Stomach (tissue), 9 donors: ENCODE results near the gene PRR5L. TPM values are rescaled to one million over a fixed set of nuclear protein-coding genes. Genes with fewer than 3 reads are reported as not detected.
A peak's percentile ranks its signal among the peaks of the same experiment; 100 is the strongest.

Source experiments
- DNase-seq, 2 donors: peaks; one replicate each; pipeline versions ENCODE4 v3.0.0 to v3.0.0-alpha.2; 2013 to 2019
- H3K27ac ChIP-seq, 5 donors: fragments of 200-600 bp in 4 of 5; sonication (generic) in 4 of 5; one replicate each; pipeline ENCODE4 v1.5.1; 2013 to 2019; ENCODE audit warnings: mild to moderate bottlenecking in 1 of 5, moderate library complexity in 1 of 5
- H3K27me3 ChIP-seq, 3 donors: fragments of 200-600 bp; sonication (generic); one replicate each; pipeline ENCODE4 v1.5.1; 2017 to 2019; ENCODE audit warnings: mixed run types in 1 of 3
- H3K36me3 ChIP-seq, 4 donors: fragments of 200-600 bp; sonication (generic); 1 replicate in 3 of 4; 2 replicates in 1 of 4; pipeline ENCODE4 v1.5.1; 2016 to 2019
- H3K4me1 ChIP-seq, 4 donors: fragments of 200-600 bp; sonication (generic); one replicate each; pipeline ENCODE4 v1.5.1; 2016 to 2019
- H3K4me3 ChIP-seq, 4 donors: fragments of 200-600 bp; sonication (generic) in 3 of 4; one replicate each; pipeline ENCODE4 v1.5.1; 2016 to 2019; ENCODE audit warnings: mild to moderate bottlenecking in 1 of 4
- H3K9me3 ChIP-seq, 4 donors: fragments of 200-600 bp; sonication (generic); one replicate each; pipeline ENCODE4 v1.5.1; 2016 to 2019
- EP300 ChIP-seq: sonication (generic); formaldehyde crosslinking; IDR thresholded peaks from one replicate; pipeline ENCODE4 v1.6.1; 2017; ENCODE audit warnings: antibody characterized with exemption
- POLR2A ChIP-seq, 4 donors: fragments of 450-650 bp; IDR thresholded peaks; one replicate each; pipeline ENCODE4 v1.6.1; 2016; ENCODE audit warnings: antibody characterized with exemption in 4 of 4, control low read depth in 2 of 4, mild to moderate bottlenecking in 1 of 4, moderate library complexity in 1 of 4
- POLR2AphosphoS5 ChIP-seq, 3 donors: sonication (generic); formaldehyde crosslinking; IDR thresholded peaks; one replicate each; pipeline ENCODE4 v1.6.1; 2016; ENCODE audit warnings: antibody characterized with exemption in 3 of 3
- WGBS, 5 donors: extraction: QIAGEN DNeasy Blood & Tissue Kit in 3 of 5; methylation state at CpG; one replicate each; pipeline versions ENCODE4 v1.1.5 to v1.1.7; 2013 to 2018; 5-methylcytosine and 5-hydroxymethylcytosine counted together
- intact Hi-C: fragments of 100-400 bp; cut with DNase I; formaldehyde crosslinking; loops from one replicate; pipeline ENCODE4 v1.15.1; 2023; ENCODE audit warnings: low total_unique reads
- polyA plus RNA-seq, 3 donors: library from polyadenylated mRNA; stranded (reverse); fragments of 200-250 nt; gene quantifications; one replicate each; pipeline ENCODE4 v1.2.3, GENCODE V29; 2013
- total RNA-seq, 5 donors: library from RNA; depleted of rRNA; stranded (reverse); fragments of >200 nt; gene quantifications; one replicate each; pipeline versions ENCODE4 v1.1.0 to v1.2.3, GENCODE V29; 2014 to 2016
- TF ChIP-seq, protein P1 (sequence below), 7 experiments: fragments of 450-650 bp in 4 of 7; fragments of 200-600 bp in 3 of 7; sonication (generic) in 3 of 7; IDR thresholded peaks; one replicate each; pipeline ENCODE4 v1.5.1; 2016 to 2019; ENCODE audit warnings: antibody characterized with exemption in 7 of 7, control low read depth in 2 of 7, mild to moderate bottlenecking in 1 of 7
- donor health status: healthy with polysubstance abuse.
- donor health status: Bipolar disorder and iron deficiency.
- donor health status: healthy.

Gene PRR5L
- total and polyA plus RNA-seq, 8 donors: 1.4 to 274 (median 2.4) TPM; not detected in 1

DNA sequence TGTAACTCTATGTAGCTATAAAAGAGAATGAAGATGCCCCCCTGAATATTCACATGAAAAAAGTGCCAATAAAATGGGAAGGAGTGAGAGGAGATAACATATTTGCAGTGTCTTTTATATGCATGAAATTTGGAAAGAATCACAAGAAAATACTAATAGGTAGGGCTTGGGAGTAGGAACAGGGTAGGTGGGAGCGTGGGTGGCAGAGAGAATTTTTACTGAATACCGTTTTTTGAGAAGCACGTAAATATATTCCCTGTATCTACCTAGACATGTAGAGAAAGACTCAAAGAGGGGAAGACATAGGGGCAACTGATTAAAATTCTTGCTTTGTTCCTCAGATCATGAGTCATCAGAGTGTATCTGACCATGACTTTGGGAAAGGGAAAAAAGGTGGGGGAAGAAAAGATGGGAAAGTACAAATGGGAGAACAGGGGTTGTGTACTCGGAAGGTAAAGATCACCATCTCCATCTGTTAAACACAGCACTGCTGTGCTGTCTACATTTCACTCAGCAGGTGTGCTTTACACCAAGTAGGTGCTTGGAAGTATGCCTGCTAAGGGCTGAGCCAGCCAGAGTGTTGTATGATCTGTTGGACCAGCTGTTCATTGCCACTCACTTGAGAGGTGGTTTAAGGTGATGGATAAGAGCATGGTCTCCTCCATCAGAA is 16.0 kb downstream of the PRR5L start:
- no peak overlapping the region for H3K27ac ChIP-seq
- DNase-seq: no peak
- H3K4me1 ChIP-seq: no peaks in the 10 kb centered on the region
- no peak for TF ChIP-seq POLR2A (IDR thresholded peaks at IDR 0.05)
- no peak for TF ChIP-seq POLR2AphosphoS5 (IDR thresholded peaks at IDR 0.05)
- TF ChIP-seq, protein P1, sequence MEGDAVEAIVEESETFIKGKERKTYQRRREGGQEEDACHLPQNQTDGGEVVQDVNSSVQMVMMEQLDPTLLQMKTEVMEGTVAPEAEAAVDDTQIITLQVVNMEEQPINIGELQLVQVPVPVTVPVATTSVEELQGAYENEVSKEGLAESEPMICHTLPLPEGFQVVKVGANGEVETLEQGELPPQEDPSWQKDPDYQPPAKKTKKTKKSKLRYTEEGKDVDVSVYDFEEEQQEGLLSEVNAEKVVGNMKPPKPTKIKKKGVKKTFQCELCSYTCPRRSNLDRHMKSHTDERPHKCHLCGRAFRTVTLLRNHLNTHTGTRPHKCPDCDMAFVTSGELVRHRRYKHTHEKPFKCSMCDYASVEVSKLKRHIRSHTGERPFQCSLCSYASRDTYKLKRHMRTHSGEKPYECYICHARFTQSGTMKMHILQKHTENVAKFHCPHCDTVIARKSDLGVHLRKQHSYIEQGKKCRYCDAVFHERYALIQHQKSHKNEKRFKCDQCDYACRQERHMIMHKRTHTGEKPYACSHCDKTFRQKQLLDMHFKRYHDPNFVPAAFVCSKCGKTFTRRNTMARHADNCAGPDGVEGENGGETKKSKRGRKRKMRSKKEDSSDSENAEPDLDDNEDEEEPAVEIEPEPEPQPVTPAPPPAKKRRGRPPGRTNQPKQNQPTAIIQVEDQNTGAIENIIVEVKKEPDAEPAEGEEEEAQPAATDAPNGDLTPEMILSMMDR (IDR thresholded peaks at IDR 0.05): no peak
- no peak for TF ChIP-seq EP300
- H3K36me3 ChIP-seq: no peaks in the 10 kb centered on the region
- intact Hi-C loops: no loop called here
- H3K9me3 ChIP-seq: no peaks in the 10 kb centered on the region
- no peaks in the 10 kb centered on the region for H3K27me3 ChIP-seq
- H3K4me3 ChIP-seq: no peak overlapping the region
- 84 to 94% (median 88%) methylated on average over 4 of the region's 4 CpGs for WGBS, 5 donors

DNA sequence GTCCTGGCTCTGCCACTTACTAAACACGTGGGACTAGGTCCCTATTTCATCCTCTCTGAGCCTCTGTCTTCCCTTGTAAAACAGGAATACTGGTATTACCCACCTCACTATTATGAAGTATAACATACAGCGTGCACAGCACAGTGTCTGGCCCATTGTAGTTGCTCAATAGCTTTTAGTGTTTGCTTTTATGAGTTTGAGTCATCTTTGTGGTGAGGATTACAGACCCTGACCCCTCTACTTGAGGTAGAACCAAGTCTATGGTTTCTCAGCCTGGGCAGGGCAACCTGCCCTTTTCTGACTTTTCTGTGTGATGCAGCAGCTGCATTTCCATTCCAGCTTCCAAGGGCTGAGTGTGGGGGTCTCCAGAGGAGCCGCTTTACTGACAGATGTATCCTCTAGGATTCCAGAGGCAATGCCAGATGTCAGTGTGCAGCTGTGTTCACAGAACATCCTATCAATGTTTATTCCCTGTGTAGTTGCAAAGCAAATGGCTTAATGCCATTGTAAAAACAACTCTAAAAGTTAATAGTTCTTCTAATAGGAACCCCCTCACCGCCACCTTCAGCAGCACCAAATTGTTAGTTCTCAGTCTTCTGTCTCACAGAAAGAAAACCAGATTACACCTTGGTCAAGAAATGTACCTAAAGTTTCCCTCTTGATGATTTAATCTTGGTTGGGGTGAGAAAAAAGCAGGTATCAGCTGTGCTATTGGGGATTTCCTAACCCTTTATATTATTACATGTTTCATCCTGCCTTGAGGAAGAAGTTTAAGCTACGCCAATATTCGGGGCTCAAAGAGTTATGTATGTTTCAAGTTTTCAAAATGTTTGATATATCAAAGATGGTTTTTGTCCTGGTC is 16.8 kb downstream of the PRR5L start:
- TF ChIP-seq POLR2AphosphoS5 (IDR thresholded peaks at IDR 0.05) (no peak), EP300 (no peak), POLR2A (IDR thresholded peaks at IDR 0.05) (no peak)
- TF ChIP-seq, protein P1 (IDR thresholded peaks at IDR 0.05): no peak
- DNase-seq: peak in 1 of 2 donors; percentile 36
- no peaks in the 10 kb centered on the region for H3K27me3 ChIP-seq
- H3K27ac ChIP-seq: no peak overlapping the region
- no peaks in the 10 kb centered on the region for H3K9me3 ChIP-seq
- H3K4me3 ChIP-seq: no peak overlapping the region
- no peaks in the 10 kb centered on the region for H3K4me1 ChIP-seq
- intact Hi-C loops: no loop called here
- no peaks in the 10 kb centered on the region for H3K36me3 ChIP-seq
- WGBS, 5 donors: 62 to 68% (median 63%) methylated on average over 6 of the region's 6 CpGs

DNA sequence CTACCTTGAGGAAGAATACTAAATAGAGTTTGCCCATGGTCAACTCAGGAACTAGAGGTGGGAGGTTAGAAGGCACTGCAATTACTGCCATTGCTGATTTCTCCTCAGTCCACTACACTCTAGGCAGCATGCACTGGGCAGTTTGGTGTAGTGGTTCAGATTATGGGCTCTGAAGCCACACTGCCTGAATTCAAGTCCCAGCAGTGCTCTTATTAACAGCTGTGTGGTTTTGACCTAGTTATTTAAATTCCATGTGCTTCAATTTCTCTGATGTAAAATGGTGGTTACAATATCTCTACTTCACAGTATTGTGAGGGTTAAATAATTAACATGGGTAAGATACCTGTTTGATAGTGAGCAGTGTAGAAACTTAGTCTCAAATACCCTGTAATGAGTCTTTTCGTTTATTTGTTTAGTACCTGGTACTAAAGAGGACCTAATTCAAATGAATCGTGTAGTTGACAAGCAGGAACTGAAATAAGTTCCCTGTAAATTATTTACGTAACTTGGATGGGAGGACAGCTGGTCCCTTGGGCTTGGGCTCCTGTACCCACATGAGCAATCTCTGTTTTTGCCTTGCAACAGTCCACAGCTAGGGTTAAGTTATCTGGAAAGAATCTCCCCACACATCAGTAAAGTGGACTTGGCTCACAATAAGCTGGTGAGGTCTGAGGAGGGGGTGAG is 17.8 kb downstream of the PRR5L start:
- Histone ChIP-seq H3K4me3 (no peak overlapping the region), H3K4me1 (no peaks in the 10 kb centered on the region), H3K9me3 (no peaks in the 10 kb centered on the region), H3K27me3 (no peaks in the 10 kb centered on the region), H3K27ac (no peak overlapping the region), H3K36me3 (no peaks in the 10 kb centered on the region)
- no peak for TF ChIP-seq POLR2A (IDR thresholded peaks at IDR 0.05)
- TF ChIP-seq, protein P1 (IDR thresholded peaks at IDR 0.05): no peak
- TF ChIP-seq EP300: no peak
- TF ChIP-seq POLR2AphosphoS5 (IDR thresholded peaks at IDR 0.05): no peak
- WGBS, 5 donors: 40 to 56% (median 55%) methylated on average over 3 of the region's 3 CpGs
- DNase-seq: no peak
- intact Hi-C loops: no loop called here

DNA sequence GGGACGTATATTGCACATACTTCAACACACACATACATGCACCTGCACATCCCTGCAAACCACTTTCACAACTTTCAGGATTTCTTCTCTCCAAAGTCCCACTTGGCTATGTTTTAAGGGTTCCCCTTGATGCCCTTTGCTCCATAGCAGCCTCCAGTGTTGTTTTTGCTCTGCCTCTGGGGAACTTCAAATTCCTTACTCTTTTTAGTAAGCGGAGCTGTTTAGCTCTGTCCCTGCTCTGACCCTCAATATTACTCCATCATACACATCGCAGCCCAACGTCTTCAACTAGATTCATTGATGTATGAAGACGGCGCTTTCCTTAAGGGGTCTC is 18.3 kb downstream of the PRR5L start:
- WGBS, 5 donors: 59 to 77% (median 70%) methylated on average over 6 of the region's 6 CpGs
- Histone ChIP-seq H3K27ac (no peak overlapping the region), H3K4me1 (no peaks in the 10 kb centered on the region), H3K9me3 (no peaks in the 10 kb centered on the region), H3K27me3 (no peaks in the 10 kb centered on the region), H3K4me3 (no peak overlapping the region), H3K36me3 (no peaks in the 10 kb centered on the region)
- TF ChIP-seq POLR2A (IDR thresholded peaks at IDR 0.05): no peak
- no peak for TF ChIP-seq POLR2AphosphoS5 (IDR thresholded peaks at IDR 0.05)
- TF ChIP-seq, protein P1 (IDR thresholded peaks at IDR 0.05): no peak
- no peak for TF ChIP-seq EP300
- no peak for DNase-seq
- intact Hi-C loops: no loop called here
